ENCODE results near the gene SMYD3. TPM values are rescaled to one million over a fixed set of nuclear protein-coding genes. Genes with fewer than 3 reads are reported as not detected.

The SMYD3 gene
- total RNA-seq, 5 donors from 2014 or later (not counting 1 experiment from before 2014, with no cell fraction given) = 17.7 to 37.8 (median 21.9) TPM

DNA sequence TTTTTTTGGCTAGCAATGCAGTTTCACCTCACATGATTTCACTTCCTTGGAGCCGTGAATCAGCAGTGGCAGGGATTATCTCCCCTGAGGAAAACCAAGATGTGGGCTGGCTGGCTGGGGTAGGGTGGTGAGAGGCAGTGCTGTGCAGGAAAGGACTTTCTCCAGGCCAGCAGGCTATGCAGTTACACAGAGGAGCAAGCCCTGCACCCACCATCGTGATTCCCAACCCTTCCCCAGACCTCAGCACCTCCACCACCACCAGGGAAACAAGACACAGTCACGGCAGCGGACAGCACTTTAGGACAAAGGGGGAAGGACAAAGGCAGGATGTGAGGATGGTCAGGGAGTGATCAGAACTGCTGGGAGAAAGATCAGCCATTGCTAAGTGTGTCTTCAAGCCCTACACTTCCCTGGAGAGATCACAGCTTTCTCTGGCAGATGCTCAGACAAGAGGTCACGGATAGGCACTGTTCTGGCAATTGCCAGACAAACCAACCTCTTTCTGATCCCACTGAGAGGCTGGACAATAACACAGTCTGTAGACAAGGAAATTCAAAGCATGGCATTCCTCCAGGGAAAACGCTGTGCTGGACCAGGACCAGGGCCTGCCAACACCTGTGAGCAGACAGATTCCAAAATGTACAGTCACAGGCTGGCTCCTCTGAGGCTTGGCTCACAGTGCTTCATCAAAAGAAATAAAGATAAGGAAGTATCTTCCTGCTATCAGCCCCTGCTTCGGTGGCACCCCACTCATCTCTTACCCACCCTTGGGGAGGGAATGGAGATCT is 509.4 kb downstream of the SMYD3 start:
- peaks cover 22% of the 10 kb centered on the region for H3K36me3 Mint-ChIP-seq
- ATAC-seq (replicated peaks in 1 of 4) (no peak), DNase-seq (no peak)
- CTCF ChIA-PET = no interaction called here
- no peak overlapping the region for H3K27ac Mint-ChIP-seq
- POLR2A ChIA-PET = no interaction called here
- H3K4me3 ChIP-seq (ENCODE audit: control insufficient read depth in 1 of 2, extremely low read depth in 1 of 2, low read length in 1 of 2) = no peak overlapping the region
- H3K27me3 ChIP-seq (replicated peaks in 1 of 2; ENCODE audit: control insufficient read depth in 2 of 2, extremely low read depth in 1 of 2, insufficient read depth in 2 of 2, low read length in 1 of 2) = no peaks in the 10 kb centered on the region
- no peak overlapping the region for H3K4me3 Mint-ChIP-seq
- H3K4me1 Mint-ChIP-seq = no peaks in the 10 kb centered on the region
- H3K36me3 ChIP-seq (ENCODE audit: control insufficient read depth in 2 of 2, extremely low read depth in 1 of 2, insufficient read depth in 1 of 2, low read length in 1 of 2) = no peaks in the 10 kb centered on the region
- no peaks in the 10 kb centered on the region for H3K9me3 Mint-ChIP-seq
- H3K27me3 Mint-ChIP-seq = no peaks in the 10 kb centered on the region
- WGBS (ENCODE audit: insufficient coverage) = 65% methylated on average over 2 of the region's 7 CpGs
- H3K9me3 ChIP-seq = no peaks in the 10 kb centered on the region
- H3K4me1 ChIP-seq (ENCODE audit: control insufficient read depth in 1 of 2, extremely low read depth in 1 of 2, insufficient read depth in 2 of 2, low read length in 2 of 2) = no peaks in the 10 kb centered on the region
- H3K27ac ChIP-seq (ENCODE audit: low read length) = no peak overlapping the region

DNA sequence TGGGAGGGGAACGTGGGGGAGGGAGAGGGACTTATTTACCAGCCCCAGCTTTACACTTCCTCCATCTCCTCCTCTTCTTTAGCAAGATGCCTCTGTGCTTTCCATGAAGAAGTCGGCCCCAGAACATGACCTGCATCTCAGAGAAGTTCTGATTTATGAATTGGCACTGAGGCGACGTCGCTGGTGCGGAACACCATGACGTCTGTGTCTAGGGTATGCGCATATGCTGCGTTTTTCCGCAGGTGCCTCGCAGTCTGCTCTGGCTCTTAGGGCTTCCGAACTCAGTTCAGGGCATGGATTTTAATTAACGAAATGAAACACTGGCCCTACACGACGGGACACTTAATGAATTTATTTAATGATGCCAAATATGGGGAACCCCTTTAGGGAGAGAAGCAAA is 510.3 kb downstream of the SMYD3 start:
- Mint-ChIP-seq H3K4me1 (no peaks in the 10 kb centered on the region), H3K9me3 (no peaks in the 10 kb centered on the region), H3K36me3 (peaks cover 22% of the 10 kb centered on the region), H3K27me3 (no peaks in the 10 kb centered on the region), H3K27ac (no peak overlapping the region), H3K4me3 (peak overlapping the region in 1 of 3 donors; percentile 6)
- POLR2A ChIA-PET = no interaction called here
- H3K27me3 ChIP-seq (replicated peaks in 1 of 2; ENCODE audit: control insufficient read depth in 2 of 2, extremely low read depth in 1 of 2, insufficient read depth in 2 of 2, low read length in 1 of 2) = no peaks in the 10 kb centered on the region
- no peak for DNase-seq
- H3K4me1 ChIP-seq (ENCODE audit: control insufficient read depth in 1 of 2, extremely low read depth in 1 of 2, insufficient read depth in 2 of 2, low read length in 2 of 2) = no peaks in the 10 kb centered on the region
- ATAC-seq (replicated peaks in 1 of 4) = no peak
- WGBS (ENCODE audit: insufficient coverage) = 95% methylated on average over 14 of the region's 15 CpGs
- no peaks in the 10 kb centered on the region for H3K36me3 ChIP-seq (ENCODE audit: control insufficient read depth in 2 of 2, extremely low read depth in 1 of 2, insufficient read depth in 1 of 2, low read length in 1 of 2)
- no peaks in the 10 kb centered on the region for H3K9me3 ChIP-seq
- no peak overlapping the region for H3K27ac ChIP-seq (ENCODE audit: low read length)
- CTCF ChIA-PET = no interaction called here
- no peak overlapping the region for H3K4me3 ChIP-seq (ENCODE audit: control insufficient read depth in 1 of 2, extremely low read depth in 1 of 2, low read length in 1 of 2)

DNA sequence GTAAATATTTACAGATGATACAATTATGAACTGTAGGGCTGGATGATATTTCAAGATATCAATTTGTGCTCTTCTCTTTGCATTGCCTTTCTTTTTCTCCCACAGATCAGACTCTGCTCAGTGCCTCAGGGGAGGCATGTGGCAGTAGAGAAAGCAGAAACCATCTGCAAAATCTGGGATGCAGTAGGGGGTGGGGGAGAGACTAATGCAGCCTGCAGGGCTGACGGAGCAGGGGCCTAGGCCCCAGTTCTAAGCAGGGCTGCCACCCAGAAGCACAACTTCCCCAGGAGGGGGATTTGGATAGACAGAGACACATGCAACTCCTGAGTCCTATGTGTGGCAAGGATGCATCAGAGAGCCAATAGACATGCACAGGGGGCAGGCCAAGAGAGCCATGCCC is 511.6 kb downstream of the SMYD3 start:
- Mint-ChIP-seq H3K9me3 (no peaks in the 10 kb centered on the region), H3K4me3 (no peak overlapping the region), H3K27me3 (no peaks in the 10 kb centered on the region), H3K27ac (no peak overlapping the region), H3K36me3 (peaks cover 22% of the 10 kb centered on the region), H3K4me1 (no peaks in the 10 kb centered on the region)
- Histone ChIP-seq H3K36me3 (ENCODE audit: control insufficient read depth in 2 of 2, extremely low read depth in 1 of 2, insufficient read depth in 1 of 2, low read length in 1 of 2) (no peaks in the 10 kb centered on the region), H3K27ac (ENCODE audit: low read length) (no peak overlapping the region), H3K9me3 (no peaks in the 10 kb centered on the region), H3K4me3 (ENCODE audit: control insufficient read depth in 1 of 2, extremely low read depth in 1 of 2, low read length in 1 of 2) (no peak overlapping the region), H3K4me1 (ENCODE audit: control insufficient read depth in 1 of 2, extremely low read depth in 1 of 2, insufficient read depth in 2 of 2, low read length in 2 of 2) (no peaks in the 10 kb centered on the region), H3K27me3 (replicated peaks in 1 of 2; ENCODE audit: control insufficient read depth in 2 of 2, extremely low read depth in 1 of 2, insufficient read depth in 2 of 2, low read length in 1 of 2) (no peaks in the 10 kb centered on the region)
- WGBS (ENCODE audit: insufficient coverage) = no CpG with 5 or more reads among the region's 1 CpG
- ATAC-seq (replicated peaks in 1 of 4) (no peak), DNase-seq (no peak)
- ChIA-PET POLR2A (no interaction called here), CTCF (no interaction called here)

DNA sequence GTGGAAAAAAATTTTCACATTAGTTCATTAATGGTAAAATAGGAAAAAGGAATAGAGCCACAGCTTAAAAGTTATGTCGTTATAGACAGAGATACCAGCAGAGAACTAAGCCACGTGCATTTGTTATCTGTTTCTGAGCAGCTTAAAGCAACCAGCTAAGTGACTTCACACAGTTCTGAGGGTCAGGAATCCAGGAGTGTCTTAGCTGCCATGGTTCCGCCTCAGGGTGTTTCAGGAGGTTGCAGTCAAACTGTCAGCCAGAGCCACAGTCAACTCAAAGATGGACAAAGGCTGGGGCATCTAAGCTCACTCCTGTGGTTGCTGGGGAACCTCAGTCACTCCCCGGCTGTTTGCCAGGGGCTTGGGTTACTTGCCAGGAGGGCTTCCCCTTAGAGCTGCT is 515.8 kb downstream of the SMYD3 start:
- DNase-seq (no peak), ATAC-seq (replicated peaks in 1 of 4) (no peak)
- no peaks in the 10 kb centered on the region for H3K36me3 ChIP-seq (ENCODE audit: control insufficient read depth in 2 of 2, extremely low read depth in 1 of 2, insufficient read depth in 1 of 2, low read length in 1 of 2)
- no peak overlapping the region for H3K27ac Mint-ChIP-seq
- no peaks in the 10 kb centered on the region for H3K27me3 Mint-ChIP-seq
- 96% methylated on average over 4 of the region's 4 CpGs for WGBS (ENCODE audit: insufficient coverage)
- CTCF ChIA-PET = interaction anchor here in 1 of 2 donors (0.6 kb wide), 1 partner anchor 8 kb away, joined by 3 read pairs; no protein-coding TSS in a partner anchor
- H3K4me1 ChIP-seq (ENCODE audit: control insufficient read depth in 1 of 2, extremely low read depth in 1 of 2, insufficient read depth in 2 of 2, low read length in 2 of 2) = no peaks in the 10 kb centered on the region
- no peaks in the 10 kb centered on the region for H3K9me3 ChIP-seq
- H3K4me1 Mint-ChIP-seq = peaks cover 0 to 1% (median 0%) of the 10 kb centered on the region in 3 donors
- H3K9me3 Mint-ChIP-seq = no peaks in the 10 kb centered on the region
- no peak overlapping the region for H3K4me3 ChIP-seq (ENCODE audit: control insufficient read depth in 1 of 2, extremely low read depth in 1 of 2, low read length in 1 of 2)
- H3K27ac ChIP-seq (ENCODE audit: low read length) = no peak overlapping the region
- peaks cover 21% of the 10 kb centered on the region for H3K36me3 Mint-ChIP-seq
- no peak overlapping the region for H3K4me3 Mint-ChIP-seq
- H3K27me3 ChIP-seq (replicated peaks in 1 of 2; ENCODE audit: control insufficient read depth in 2 of 2, extremely low read depth in 1 of 2, insufficient read depth in 2 of 2, low read length in 1 of 2) = no peaks in the 10 kb centered on the region
- POLR2A ChIA-PET = no interaction called here

DNA sequence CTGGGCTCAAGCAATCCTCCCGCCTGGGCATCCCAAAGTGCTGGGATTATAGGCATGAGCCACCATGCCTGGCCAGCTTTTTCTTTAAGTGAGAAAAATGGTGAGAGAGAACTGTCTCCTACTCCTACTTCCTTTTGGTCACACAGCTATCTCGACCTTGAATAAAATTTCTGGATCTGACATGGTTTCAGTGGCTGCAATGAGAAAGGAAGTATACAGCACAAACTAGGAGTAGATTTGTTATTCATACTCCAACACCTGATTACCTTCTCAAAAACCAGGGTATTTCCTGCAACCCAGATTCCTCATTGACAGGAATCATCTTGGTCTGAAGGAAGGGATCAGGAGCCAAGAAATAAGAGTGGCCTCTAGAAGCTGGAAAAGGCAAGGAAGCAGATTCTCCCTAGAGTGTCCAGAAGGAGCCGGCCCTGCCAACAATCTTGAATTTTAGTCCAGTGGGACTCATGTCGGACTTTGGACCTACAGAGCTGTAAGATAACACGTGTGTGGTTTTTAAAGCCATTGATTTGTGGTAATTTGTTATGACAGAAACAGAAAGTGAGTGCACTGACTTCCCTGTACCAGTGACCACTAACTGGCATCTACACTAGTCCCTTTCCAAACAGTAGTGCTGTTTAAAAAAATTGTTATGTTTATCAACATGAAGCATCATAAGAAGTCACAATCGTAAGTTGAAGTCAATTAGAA is 516.6 kb downstream of the SMYD3 start:
- 100% methylated on average over 1 of the region's 6 CpGs for WGBS (ENCODE audit: insufficient coverage)
- Mint-ChIP-seq H3K4me1 (peaks cover 0 to 1% (median 0%) of the 10 kb centered on the region in 3 donors), H3K36me3 (peaks cover 21% of the 10 kb centered on the region), H3K27me3 (no peaks in the 10 kb centered on the region), H3K9me3 (no peaks in the 10 kb centered on the region), H3K4me3 (no peak overlapping the region), H3K27ac (no peak overlapping the region)
- H3K27me3 ChIP-seq (replicated peaks in 1 of 2; ENCODE audit: control insufficient read depth in 2 of 2, extremely low read depth in 1 of 2, insufficient read depth in 2 of 2, low read length in 1 of 2) = no peaks in the 10 kb centered on the region
- DNase-seq = no peak
- no peaks in the 10 kb centered on the region for H3K4me1 ChIP-seq (ENCODE audit: control insufficient read depth in 1 of 2, extremely low read depth in 1 of 2, insufficient read depth in 2 of 2, low read length in 2 of 2)
- H3K36me3 ChIP-seq (ENCODE audit: control insufficient read depth in 2 of 2, extremely low read depth in 1 of 2, insufficient read depth in 1 of 2, low read length in 1 of 2) = no peaks in the 10 kb centered on the region
- no peaks in the 10 kb centered on the region for H3K9me3 ChIP-seq
- ChIA-PET POLR2A (no interaction called here), CTCF (interaction anchor here in 1 of 2 donors (0.6 kb wide), 1 partner anchor 7 kb away, joined by 3 read pairs; no protein-coding TSS in a partner anchor)
- no peak for ATAC-seq (replicated peaks in 1 of 4)
- no peak overlapping the region for H3K27ac ChIP-seq (ENCODE audit: low read length)
- no peak overlapping the region for H3K4me3 ChIP-seq (ENCODE audit: control insufficient read depth in 1 of 2, extremely low read depth in 1 of 2, low read length in 1 of 2)

DNA sequence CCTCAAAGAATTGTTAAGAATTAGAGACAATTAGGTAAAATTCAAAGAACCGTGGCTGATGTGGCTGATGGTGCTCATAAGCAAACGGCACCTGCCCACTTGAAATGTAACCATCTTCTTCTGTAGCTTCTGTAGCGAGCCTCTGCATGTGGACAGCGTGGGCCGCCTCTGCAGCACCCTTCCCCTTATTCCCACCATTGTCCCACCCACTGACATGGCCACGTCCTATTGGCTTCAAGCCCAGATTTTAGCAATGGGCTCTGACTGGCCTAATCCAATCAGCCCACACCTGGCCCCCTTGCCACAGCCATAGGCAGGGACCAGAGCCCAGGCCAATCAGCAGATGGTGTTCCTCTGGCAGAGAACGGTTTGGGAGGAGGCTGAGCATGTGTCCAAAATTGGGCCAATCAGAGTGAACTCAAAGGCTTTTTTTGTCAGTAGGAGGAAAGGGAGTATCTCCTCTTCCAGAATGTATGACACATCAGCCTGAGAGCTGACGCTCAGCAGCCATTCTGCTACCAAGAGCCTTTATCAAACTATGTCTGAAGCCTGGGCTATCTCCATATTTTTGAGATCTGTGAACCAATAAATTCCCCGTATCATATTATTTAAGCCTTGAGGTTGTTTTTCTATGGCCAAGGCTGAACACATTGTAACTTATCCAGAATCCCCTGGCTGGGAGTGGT is 518.5 kb downstream of the SMYD3 start:
- H3K27ac Mint-ChIP-seq = no peak overlapping the region
- Histone ChIP-seq H3K27ac (ENCODE audit: low read length) (no peak overlapping the region), H3K36me3 (ENCODE audit: control insufficient read depth in 2 of 2, extremely low read depth in 1 of 2, insufficient read depth in 1 of 2, low read length in 1 of 2) (no peaks in the 10 kb centered on the region), H3K4me3 (ENCODE audit: control insufficient read depth in 1 of 2, extremely low read depth in 1 of 2, low read length in 1 of 2) (no peak overlapping the region), H3K27me3 (replicated peaks in 1 of 2; ENCODE audit: control insufficient read depth in 2 of 2, extremely low read depth in 1 of 2, insufficient read depth in 2 of 2, low read length in 1 of 2) (no peaks in the 10 kb centered on the region), H3K9me3 (no peaks in the 10 kb centered on the region), H3K4me1 (ENCODE audit: control insufficient read depth in 1 of 2, extremely low read depth in 1 of 2, insufficient read depth in 2 of 2, low read length in 2 of 2) (no peaks in the 10 kb centered on the region)
- ChIA-PET CTCF (no interaction called here), POLR2A (no interaction called here)
- no peak overlapping the region for H3K4me3 Mint-ChIP-seq
- DNase-seq = no peak
- no peaks in the 10 kb centered on the region for H3K9me3 Mint-ChIP-seq
- peaks cover 12% of the 10 kb centered on the region for H3K36me3 Mint-ChIP-seq
- H3K4me1 Mint-ChIP-seq = peaks cover 0 to 1% (median 0%) of the 10 kb centered on the region in 3 donors
- H3K27me3 Mint-ChIP-seq = no peaks in the 10 kb centered on the region
- 97% methylated on average over 4 of the region's 9 CpGs for WGBS (ENCODE audit: insufficient coverage)
- no peak for ATAC-seq (replicated peaks in 1 of 4)
